GM21526 (cell line): ENCODE data around the gene ADAM30.

Source experiments
- ATAC-seq: cut with Tn5 transposase; IDR thresholded peaks from one replicate; pipeline ENCODE4 v1.9.1; 2021; ENCODE audit warnings: moderate library complexity; ENCODE audit not compliant: unreplicated experiment, low FRiP score

The ADAM30 gene

DNA sequence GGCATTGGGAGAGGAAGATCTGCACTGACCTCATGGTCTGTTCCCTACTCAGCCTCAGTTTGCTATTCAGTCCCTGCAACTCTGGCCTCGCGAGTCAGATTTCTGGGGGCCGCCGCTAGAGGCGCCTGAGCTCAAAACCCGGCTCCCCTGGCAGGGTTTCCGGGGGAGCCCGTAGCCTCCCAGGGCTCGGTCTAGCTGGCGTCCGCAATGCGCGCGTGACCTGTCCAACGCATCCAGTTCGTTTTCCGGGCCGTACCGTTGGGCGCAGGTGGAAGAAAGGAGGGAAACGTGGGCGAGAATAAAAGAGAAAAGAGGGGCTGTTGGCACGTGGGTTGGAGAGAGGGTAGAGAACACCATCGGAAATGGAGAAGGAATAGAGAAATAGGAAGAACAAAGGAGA lies at the start of gene ADAM30:
TSS of gene ADAM30 (minus strand) at position 213 of the 400 bp plus-strand sequence. CDS start at position 34, 179 bp downstream.
- no peak for ATAC-seq

DNA sequence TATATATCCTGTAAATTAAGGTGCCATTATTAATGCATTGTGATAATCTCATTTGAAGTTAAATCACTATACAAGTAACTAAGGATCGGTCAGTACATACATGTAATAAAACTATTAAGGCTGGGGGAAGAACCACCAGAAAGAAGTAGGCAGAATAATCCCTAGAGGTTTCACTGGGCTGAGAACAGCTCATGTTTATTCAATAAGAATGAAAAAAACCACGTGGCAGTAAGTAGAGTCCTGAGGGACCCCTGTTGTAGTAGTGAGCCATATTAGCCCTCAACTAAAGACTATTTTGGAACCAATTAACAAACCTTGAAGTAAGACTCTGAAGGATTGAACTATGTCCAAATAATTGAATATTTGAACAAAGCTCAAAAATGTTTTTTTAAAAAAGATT lies 46.9 kb upstream of the ADAM30 start:
- ATAC-seq, result no peak

GRCh38 chr1:119941392-119941791 lies 45.1 kb upstream of the ADAM30 start:
- no peak for ATAC-seq

GRCh38 chr1:119940697-119941096 lies 44.4 kb upstream of the ADAM30 start:
- no peak for ATAC-seq

- ATAC-seq, result no peak
Observed at GRCh38 chr1:119937198-119937597, 40.9 kb upstream of the ADAM30 start.

DNA sequence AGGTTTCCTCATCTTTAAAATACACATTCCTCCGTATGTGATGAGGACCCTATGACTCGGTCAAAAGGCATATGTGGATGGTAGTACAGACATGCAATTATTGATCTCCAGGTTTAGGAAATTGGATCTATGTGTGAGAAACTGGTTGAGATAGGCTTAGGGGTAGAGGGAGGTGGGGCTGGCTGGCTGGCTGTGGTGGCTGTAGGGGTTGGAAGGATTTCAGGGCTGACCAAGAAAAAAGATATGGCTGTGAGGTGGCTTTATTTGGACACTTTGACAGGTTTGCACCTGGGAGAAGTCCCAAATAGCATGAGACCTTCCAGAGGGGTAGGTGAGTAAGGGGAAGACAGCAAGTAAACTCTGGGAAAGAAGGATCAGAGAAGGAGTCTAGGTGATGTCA lies 39.6 kb upstream of the ADAM30 start:
- no peak for ATAC-seq

- ATAC-seq, result no peak
Observed at GRCh38 chr1:119935373-119935772, 39.1 kb upstream of the ADAM30 start.

- no peak for ATAC-seq
Observed at GRCh38 chr1:119933397-119933796, 37.1 kb upstream of the ADAM30 start.

DNA sequence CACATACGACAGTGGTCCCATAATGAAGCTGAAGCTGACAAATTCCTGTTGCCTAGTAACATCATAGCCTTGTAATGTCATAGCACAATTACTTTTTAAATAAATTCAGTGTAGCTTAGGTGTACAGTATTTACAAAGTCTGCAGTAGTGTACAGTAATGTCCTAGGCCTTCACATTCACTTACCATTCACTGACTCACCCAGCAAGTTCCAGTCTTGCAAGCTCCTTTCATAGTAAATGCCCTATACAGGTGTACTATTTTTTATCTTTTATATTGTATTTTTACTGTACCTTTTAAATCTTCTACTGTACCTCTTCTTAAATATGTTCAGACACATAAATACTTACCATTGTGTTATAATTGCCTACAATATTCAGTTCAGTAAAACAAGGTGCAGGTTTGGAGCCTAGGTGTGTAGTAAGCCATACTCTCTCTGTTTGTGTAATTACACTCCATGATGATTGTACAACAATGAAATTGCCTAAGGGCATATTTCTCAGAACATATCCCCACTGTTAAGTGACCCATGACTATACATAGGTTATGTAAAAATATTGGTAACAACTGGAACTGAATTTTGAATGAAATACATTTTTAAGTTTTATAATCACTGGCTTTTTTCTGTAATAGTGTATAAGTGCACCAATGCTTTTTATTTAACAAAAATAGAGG lies 33.5 kb upstream of the ADAM30 start:
- no peak for ATAC-seq

GRCh38 chr1:119926553-119926952 lies 30.2 kb upstream of the ADAM30 start:
- no peak for ATAC-seq

DNA sequence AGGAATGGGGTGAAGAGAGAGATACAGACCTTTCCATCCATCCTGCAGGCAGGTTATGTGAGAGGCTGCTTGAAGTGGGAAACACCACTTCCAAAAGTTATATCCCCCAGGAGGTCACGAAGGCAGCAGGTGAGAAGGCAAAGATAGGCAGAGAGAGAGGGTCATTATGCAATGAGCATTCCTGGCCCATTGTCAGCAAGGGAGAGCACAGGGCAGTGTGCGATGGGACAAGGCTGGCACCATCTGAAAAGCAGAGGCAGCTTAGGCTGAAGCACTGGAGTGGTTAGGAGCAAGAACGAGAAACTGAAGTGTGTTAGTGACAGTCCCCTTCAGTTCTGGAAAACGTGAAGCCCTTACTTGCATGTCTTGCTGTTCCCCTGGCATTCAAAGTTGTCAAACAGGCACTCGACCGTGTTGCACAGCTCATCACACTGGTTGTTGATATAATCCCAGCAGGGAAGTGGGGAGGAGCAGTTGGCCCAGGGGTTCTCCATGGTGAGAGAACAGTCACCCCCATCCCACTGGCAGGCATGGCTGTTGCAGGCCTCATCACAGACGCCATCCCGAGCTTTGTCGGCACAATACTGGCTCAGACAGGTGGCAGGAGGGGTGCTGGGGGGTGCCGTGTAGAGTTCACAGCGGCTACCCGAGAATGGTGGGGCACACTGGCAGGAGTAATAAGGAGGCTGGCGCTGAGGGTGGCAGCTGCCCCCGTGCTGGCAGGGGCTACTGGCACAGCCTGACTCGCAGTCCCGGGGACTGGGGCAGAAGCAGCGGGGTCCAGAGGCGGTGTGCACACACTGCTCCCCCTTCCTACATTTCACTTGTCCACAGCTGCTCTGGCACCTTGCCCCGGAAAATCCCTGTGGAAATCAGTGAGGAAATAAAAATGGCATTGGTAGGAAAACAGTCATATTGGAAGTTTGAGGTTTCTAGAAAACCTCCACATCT lies 28.9 kb upstream of the ADAM30 start:
- no peak for ATAC-seq

DNA sequence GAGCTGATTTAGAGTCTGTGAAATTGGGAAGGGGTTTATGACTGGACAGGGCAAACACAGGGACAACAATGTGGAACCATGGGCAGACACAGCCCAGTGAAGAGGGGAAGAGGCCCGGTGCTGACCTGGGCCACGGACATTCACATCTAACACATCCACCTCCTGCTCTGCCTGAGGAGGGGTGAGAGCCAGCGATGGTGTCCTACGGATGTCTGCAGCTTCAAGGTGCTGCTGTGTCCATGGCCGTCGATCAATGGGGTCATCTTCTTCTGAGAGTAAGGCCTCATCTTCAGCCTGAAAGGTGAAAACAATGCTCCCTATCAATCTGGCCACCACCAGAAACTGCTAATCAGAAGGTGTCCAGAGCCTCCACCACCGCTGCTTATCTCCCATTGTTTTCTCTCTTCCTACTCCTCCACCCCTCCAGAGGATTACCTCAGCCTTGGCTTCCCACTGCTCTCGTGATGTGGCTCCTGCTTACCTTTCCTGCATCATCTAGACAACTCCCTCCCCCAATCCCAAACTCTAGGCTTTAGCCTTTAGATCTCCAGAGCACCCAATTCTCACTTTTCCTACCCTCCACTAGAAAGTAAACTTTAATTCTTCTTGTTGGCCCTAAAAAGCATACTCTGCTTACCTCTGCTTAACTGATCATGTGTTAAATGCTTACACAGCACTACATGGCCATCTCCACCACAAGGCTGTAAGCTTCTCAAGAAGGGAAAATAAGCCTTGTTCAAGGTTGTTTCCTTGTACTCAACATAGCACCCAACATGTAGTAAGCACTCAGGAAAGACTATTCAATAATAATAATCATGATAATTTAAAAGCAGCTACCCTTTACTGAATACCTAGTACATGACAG lies 24.0 kb upstream of the ADAM30 start:
- no peak for ATAC-seq

DNA sequence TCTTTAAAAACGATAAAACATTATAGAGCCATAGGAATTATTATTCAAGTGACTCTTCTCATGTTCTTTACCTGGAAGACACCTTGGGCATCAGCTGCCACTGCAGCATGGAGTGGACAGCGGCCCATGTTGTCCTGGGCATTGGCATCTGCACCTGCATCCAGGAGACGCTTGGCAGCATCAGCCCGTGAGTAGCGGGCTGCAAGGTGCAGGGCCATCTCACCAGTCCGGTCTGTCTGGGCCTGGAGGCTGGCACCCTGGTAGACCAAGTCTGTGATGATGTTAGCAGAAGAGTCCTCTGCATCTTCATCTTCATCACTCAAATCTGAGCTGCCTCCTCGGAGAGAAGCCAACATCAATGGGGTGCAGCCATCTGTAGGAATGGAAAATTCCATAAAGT lies 22.9 kb upstream of the ADAM30 start:
- ATAC-seq, result no peak

DNA sequence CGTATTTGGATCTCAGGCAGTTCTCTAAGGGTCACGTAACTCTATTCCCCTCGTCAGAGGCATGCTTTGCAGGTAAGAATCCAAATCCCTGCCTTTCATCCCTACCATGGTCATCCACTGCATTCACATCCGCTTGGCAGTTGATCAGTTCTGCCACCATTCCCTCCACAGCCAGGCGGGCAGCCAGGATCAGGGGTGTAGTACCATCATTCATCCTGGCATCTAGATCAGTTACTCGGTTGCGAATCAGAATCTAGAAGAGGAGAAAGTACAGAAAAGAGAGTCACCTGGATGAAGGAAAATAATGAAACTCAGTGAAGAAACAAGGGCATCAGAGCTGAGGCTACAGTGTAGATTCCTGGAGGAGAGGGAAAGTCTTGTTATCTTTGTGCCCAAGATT lies 22.0 kb upstream of the ADAM30 start:
- ATAC-seq, result no peak

DNA sequence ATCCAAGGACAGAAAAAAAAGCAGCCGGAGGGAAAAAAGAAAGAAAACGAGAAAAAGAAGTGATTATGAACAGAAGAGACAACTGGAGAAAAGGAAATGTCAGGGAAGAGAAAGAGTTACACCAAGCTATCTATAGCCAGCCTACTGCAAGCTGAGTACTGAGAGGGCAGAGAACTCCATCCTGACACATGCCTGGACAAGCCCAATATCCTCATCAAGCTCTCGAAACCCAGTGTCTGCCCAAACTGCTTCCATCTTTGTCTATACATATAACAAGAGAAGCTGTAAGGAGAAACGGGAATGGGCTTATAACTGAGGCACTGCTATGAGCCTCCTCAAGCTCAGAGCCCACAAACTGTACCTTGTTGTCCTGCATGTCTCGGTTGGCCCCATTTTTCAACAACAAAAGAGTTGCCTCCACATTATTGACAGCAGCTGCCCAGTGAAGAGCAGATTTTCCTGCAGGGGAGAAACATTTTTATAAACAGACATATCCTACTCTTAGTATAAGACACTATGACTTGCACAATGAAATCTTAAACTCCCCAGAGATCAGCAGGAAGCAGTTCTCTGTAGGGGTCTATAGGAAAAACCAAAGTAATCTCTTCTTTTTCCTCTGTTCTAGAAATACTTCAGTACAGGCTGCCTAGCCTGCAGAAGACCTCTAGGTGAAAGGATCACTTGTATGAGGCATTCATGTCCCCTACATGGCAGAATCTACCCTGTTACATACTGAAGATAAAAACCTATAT lies 21.2 kb upstream of the ADAM30 start:
- ATAC-seq, result no peak

- no peak for ATAC-seq
Observed at GRCh38 chr1:119915517-119915916, 19.2 kb upstream of the ADAM30 start.

- ATAC-seq, result no peak
Observed at GRCh38 chr1:119914071-119914470, 17.8 kb upstream of the ADAM30 start.

DNA sequence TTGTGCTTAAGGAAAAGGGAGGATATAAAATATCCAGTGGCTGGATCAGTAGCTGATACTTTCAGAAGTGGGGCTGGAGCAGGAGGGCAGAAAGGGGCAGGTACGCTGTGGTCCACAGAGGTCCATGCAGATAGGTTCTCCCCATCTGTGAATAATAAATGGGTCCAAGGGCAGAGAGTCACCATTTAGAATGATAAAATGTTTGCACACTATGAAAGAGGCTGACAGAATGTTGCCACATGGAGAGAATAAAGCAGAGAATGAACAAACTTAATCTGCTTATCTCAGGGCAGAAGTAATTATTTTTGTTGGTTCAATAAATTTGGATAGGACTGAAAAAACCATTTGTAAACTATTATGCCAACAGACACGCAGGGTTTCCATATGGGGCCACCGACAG lies 16.6 kb upstream of the ADAM30 start:
- no peak for ATAC-seq

- ATAC-seq, result no peak
Observed at GRCh38 chr1:119911775-119912174, 15.5 kb upstream of the ADAM30 start.

DNA sequence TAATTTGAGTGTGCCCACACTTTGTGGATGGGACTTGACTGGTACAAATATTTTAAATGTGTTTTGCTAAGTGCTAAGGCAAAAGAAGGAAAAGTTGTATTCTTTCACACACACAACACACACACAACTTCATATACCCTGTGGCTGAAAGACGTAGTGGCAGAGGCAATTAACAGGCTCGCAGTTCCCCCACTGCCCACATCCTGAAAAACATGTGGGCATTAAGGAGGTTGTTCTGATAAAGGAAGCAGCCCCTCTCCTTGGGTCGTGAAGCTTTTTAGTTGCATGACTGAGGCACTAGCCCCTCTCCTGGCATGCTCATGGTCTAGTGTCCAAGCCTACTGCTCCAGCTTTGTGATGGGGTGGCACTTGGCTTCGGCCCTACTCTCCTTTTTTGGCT lies 14.3 kb upstream of the ADAM30 start:
- no peak for ATAC-seq
